Mucosa of rectum (tissue), 2 donors: ENCODE measurements around the gene MOCS1.

ENCODE experiments used
- H3K27ac ChIP-seq, 2 donors: one replicate each; pipeline ENCODE4 v1.7.0; 2013; ENCODE audit warnings: inconsistent platforms in 2 of 2, low read depth in 2 of 2, low read length in 2 of 2
- H3K27me3 ChIP-seq, 2 donors: one replicate each; pipeline ENCODE4 v1.7.0; 2013; ENCODE audit warnings: low read length in 2 of 2; ENCODE audit not compliant: control insufficient read depth in 2 of 2, insufficient read depth in 2 of 2
- H3K36me3 ChIP-seq, 2 donors: one replicate each; pipeline ENCODE4 v1.7.0; 2013; ENCODE audit warnings: low read length in 2 of 2; ENCODE audit not compliant: control insufficient read depth in 2 of 2, insufficient read depth in 2 of 2
- H3K4me1 ChIP-seq, 2 donors: one replicate each; pipeline ENCODE4 v1.7.0; 2013; ENCODE audit warnings: low read length in 2 of 2, mild to moderate bottlenecking in 1 of 2; ENCODE audit not compliant: control insufficient read depth in 2 of 2, insufficient read depth in 2 of 2
- H3K4me3 ChIP-seq, 2 donors: one replicate each; pipeline ENCODE4 v1.7.0; 2013; ENCODE audit warnings: low read length in 2 of 2
- H3K9ac ChIP-seq, 2 donors: one replicate each; pipeline ENCODE4 v1.7.0; 2013; ENCODE audit warnings: low read length in 2 of 2, low read depth in 1 of 2, mild to moderate bottlenecking in 1 of 2
- H3K9me3 ChIP-seq, 2 donors: one replicate each; pipeline ENCODE4 v1.7.0; 2013; ENCODE audit warnings: low read length in 2 of 2; ENCODE audit not compliant: control insufficient read depth in 2 of 2
- donor health status: healthy.
- donor health status: Normal muscosa, but diverticular disease.

Gene MOCS1

GRCh38 chr6:39925931-39926290, 8.4 kb downstream of the MOCS1 start:
- Histone ChIP-seq H3K36me3 (peaks cover 7 to 17% of the 10 kb centered on the region in 2 donors), H3K4me1 (peaks cover 11 to 22% of the 10 kb centered on the region in 2 donors), H3K9me3 (no peaks in the 10 kb centered on the region), H3K27me3 (no peaks in the 10 kb centered on the region), H3K4me3 (no peak overlapping the region), H3K9ac (no peak overlapping the region), H3K27ac (no peak overlapping the region)

- Histone ChIP-seq H3K36me3 (peaks cover 7 to 17% of the 10 kb centered on the region in 2 donors), H3K27ac (no peak overlapping the region), H3K4me1 (peaks cover 13 to 17% of the 10 kb centered on the region in 2 donors), H3K4me3 (no peak overlapping the region), H3K9me3 (no peaks in the 10 kb centered on the region), H3K9ac (no peak overlapping the region), H3K27me3 (no peaks in the 10 kb centered on the region)
These were observed 8.9 kb downstream of the MOCS1 start for GRCh38 chr6:39925191-39925930.

GRCh38 chr6:39924283-39924682, 10.0 kb downstream of the MOCS1 start:
- H3K36me3 ChIP-seq = peaks cover 7 to 17% of the 10 kb centered on the region in 2 donors
- no peak overlapping the region for H3K4me3 ChIP-seq
- H3K4me1 ChIP-seq = peaks cover 17 to 18% of the 10 kb centered on the region in 2 donors
- H3K9me3 ChIP-seq = no peaks in the 10 kb centered on the region
- no peak overlapping the region for H3K27ac ChIP-seq
- no peaks in the 10 kb centered on the region for H3K27me3 ChIP-seq
- H3K9ac ChIP-seq = no peak overlapping the region

GRCh38 chr6:39923861-39924260, 10.4 kb downstream of the MOCS1 start:
- H3K27ac ChIP-seq = no peak overlapping the region
- H3K36me3 ChIP-seq = peaks cover 7 to 17% of the 10 kb centered on the region in 2 donors

GRCh38 chr6:39923394-39923793, 10.9 kb downstream of the MOCS1 start:
- no peaks in the 10 kb centered on the region for H3K27me3 ChIP-seq
- H3K9ac ChIP-seq = no peak overlapping the region
- H3K27ac ChIP-seq = no peak overlapping the region
- H3K36me3 ChIP-seq = peaks cover 7 to 17% of the 10 kb centered on the region in 2 donors
- H3K4me3 ChIP-seq = no peak overlapping the region
- H3K4me1 ChIP-seq = peaks cover 20 to 23% of the 10 kb centered on the region in 2 donors
- no peaks in the 10 kb centered on the region for H3K9me3 ChIP-seq

More at GRCh38 chr6:39923861-39924260, 10.4 kb downstream of the MOCS1 start:
- no peak overlapping the region for H3K9ac ChIP-seq
- no peaks in the 10 kb centered on the region for H3K27me3 ChIP-seq
- no peaks in the 10 kb centered on the region for H3K9me3 ChIP-seq
- peaks cover 18 to 21% of the 10 kb centered on the region in 2 donors for H3K4me1 ChIP-seq
- H3K4me3 ChIP-seq = no peak overlapping the region

- no peak overlapping the region for H3K9ac ChIP-seq
- H3K4me3 ChIP-seq = no peak overlapping the region
- no peaks in the 10 kb centered on the region for H3K27me3 ChIP-seq
- peaks cover 23 to 25% of the 10 kb centered on the region in 2 donors for H3K4me1 ChIP-seq
- no peaks in the 10 kb centered on the region for H3K9me3 ChIP-seq
- no peak overlapping the region for H3K27ac ChIP-seq
- H3K36me3 ChIP-seq = peaks cover 7 to 17% of the 10 kb centered on the region in 2 donors
These were observed 11.4 kb downstream of the MOCS1 start for GRCh38 chr6:39922821-39923220.

- Histone ChIP-seq H3K9ac (no peak overlapping the region), H3K4me3 (no peak overlapping the region), H3K4me1 (peaks cover 21 to 25% of the 10 kb centered on the region in 2 donors), H3K9me3 (no peaks in the 10 kb centered on the region), H3K27me3 (no peaks in the 10 kb centered on the region), H3K36me3 (peaks cover 6 to 18% of the 10 kb centered on the region in 2 donors), H3K27ac (peak overlapping the region in 1 of 2 donors; percentile 23)
These were observed 14.1 kb downstream of the MOCS1 start for GRCh38 chr6:39920157-39920556.

- no peak overlapping the region for H3K27ac ChIP-seq
- H3K36me3 ChIP-seq = peaks cover 5 to 16% of the 10 kb centered on the region in 2 donors
- H3K4me1 ChIP-seq = peaks cover 19 to 24% of the 10 kb centered on the region in 2 donors
- H3K9me3 ChIP-seq = no peaks in the 10 kb centered on the region
- H3K27me3 ChIP-seq = no peaks in the 10 kb centered on the region
- no peak overlapping the region for H3K4me3 ChIP-seq
- H3K9ac ChIP-seq = no peak overlapping the region
These were observed 15.4 kb downstream of the MOCS1 start for GRCh38 chr6:39918831-39919230.

GRCh38 chr6:39917981-39918380, 16.3 kb downstream of the MOCS1 start:
- H3K4me3 ChIP-seq = no peak overlapping the region

GRCh38 chr6:39917329-39917728, 16.9 kb downstream of the MOCS1 start:
- Histone ChIP-seq H3K4me1 (peaks cover 12 to 14% of the 10 kb centered on the region in 2 donors), H3K27ac (no peak overlapping the region), H3K27me3 (no peaks in the 10 kb centered on the region), H3K36me3 (peaks cover 8 to 15% of the 10 kb centered on the region in 2 donors), H3K9me3 (no peaks in the 10 kb centered on the region), H3K9ac (no peak overlapping the region), H3K4me3 (no peak overlapping the region)

More at GRCh38 chr6:39917981-39918380, 16.3 kb downstream of the MOCS1 start:
- peaks cover 5 to 15% of the 10 kb centered on the region in 2 donors for H3K36me3 ChIP-seq
- no peaks in the 10 kb centered on the region for H3K27me3 ChIP-seq
- no peak overlapping the region for H3K9ac ChIP-seq
- H3K27ac ChIP-seq = no peak overlapping the region
- peaks cover 12 to 16% of the 10 kb centered on the region in 2 donors for H3K4me1 ChIP-seq
- no peaks in the 10 kb centered on the region for H3K9me3 ChIP-seq
